ENCODE measurements around the gene ARID5B.

The ARID5B gene

GRCh38 chr10:61929555-61929954 is 28.1 kb downstream of the ARID5B start:
- no peak for ATAC-seq (ENCODE audit: low read depth)
- H3K27ac Mint-ChIP-seq = peak overlapping the region; percentile 60

DNA sequence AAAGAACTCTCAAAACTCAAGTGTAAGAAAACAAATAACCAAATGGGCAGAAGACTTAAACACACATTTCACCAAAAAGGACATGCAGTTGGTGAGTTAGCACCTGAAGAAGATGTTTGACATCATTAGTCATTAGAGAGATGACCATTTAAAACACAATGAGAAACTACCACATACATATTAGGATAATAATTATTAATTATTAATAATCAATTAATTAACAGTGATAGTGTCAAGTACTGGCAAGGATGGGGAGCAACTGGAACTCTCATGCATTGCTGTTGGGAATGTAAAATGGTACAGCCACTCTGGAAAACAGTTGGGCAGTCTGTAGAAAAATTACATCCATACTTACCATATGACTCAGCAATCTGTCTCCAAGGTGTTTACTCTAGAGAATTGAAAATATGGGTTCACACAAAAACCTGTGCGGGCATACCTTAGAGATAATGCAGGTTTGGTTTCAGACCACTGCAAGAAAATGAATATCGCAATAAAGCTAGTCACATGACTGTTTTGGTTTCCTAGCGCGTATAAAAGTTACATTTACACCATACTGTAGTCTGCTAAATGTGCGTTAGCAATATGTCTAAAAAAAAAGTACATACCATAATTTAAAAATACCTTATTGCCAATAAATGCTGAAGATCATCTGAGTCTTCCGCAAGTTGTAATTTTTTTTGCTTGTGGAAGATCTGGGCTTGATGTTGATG is 30.3 kb downstream of the ARID5B start:
- DNase-seq (ENCODE audit: low spot score in 2 of 2) = no peak
- Mint-ChIP-seq H3K27ac (peak overlapping the region; percentile 92), H3K4me3 (no peak overlapping the region), H3K4me1 (peaks cover 31% of the 10 kb centered on the region), H3K27me3 (no peaks in the 10 kb centered on the region), H3K9me3 (peaks cover 3% of the 10 kb centered on the region), H3K36me3 (peaks cover 41% of the 10 kb centered on the region)
- no peak for ATAC-seq (ENCODE audit: low read depth)

More at GRCh38 chr10:61929555-61929954, 28.1 kb downstream of the ARID5B start:
- no peak for DNase-seq (ENCODE audit: low spot score in 2 of 2)
- Mint-ChIP-seq H3K4me3 (no peak overlapping the region), H3K4me1 (peaks cover 34% of the 10 kb centered on the region), H3K9me3 (peaks cover 5% of the 10 kb centered on the region), H3K27me3 (no peaks in the 10 kb centered on the region), H3K36me3 (peaks cover 42% of the 10 kb centered on the region)

GRCh38 chr10:61933859-61934555 is 32.5 kb downstream of the ARID5B start:
- H3K27me3 Mint-ChIP-seq = no peaks in the 10 kb centered on the region
- H3K4me1 Mint-ChIP-seq = peaks cover 45% of the 10 kb centered on the region
- DNase-seq (ENCODE audit: low spot score in 2 of 2) (no peak), ATAC-seq (ENCODE audit: low read depth) (no peak)
- peaks cover 39% of the 10 kb centered on the region for H3K36me3 Mint-ChIP-seq
- no peak overlapping the region for H3K4me3 Mint-ChIP-seq
- H3K9me3 Mint-ChIP-seq = peaks cover 3% of the 10 kb centered on the region
- peak overlapping the region; percentile 92 for H3K27ac Mint-ChIP-seq

DNA sequence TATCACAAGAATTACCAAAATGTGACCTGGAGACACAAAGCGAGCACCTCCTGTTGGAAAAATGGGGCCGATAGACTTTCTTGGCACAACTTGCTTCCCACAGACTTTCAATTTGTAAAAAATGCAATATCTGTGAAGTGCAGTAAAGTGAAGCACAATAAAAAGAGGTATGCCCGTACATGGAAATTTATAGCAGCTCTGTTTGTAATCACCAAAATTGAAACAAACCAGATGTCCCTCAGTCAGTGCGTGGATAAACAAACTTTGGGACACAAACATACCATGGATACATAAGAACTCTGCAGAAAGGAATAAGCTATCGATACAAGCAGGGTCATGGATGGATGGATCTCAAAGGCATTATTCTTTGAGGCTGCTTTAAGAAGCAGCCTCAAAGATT is 33.6 kb downstream of the ARID5B start:
- H3K27me3 Mint-ChIP-seq = no peaks in the 10 kb centered on the region
- ATAC-seq (ENCODE audit: low read depth) (no peak), DNase-seq (ENCODE audit: low spot score in 2 of 2) (no peak)
- H3K4me3 Mint-ChIP-seq = no peak overlapping the region
- H3K9me3 Mint-ChIP-seq = peaks cover 2% of the 10 kb centered on the region
- peaks cover 43% of the 10 kb centered on the region for H3K4me1 Mint-ChIP-seq
- H3K27ac Mint-ChIP-seq = peak overlapping the region; percentile 76
- peaks cover 29% of the 10 kb centered on the region for H3K36me3 Mint-ChIP-seq

DNA sequence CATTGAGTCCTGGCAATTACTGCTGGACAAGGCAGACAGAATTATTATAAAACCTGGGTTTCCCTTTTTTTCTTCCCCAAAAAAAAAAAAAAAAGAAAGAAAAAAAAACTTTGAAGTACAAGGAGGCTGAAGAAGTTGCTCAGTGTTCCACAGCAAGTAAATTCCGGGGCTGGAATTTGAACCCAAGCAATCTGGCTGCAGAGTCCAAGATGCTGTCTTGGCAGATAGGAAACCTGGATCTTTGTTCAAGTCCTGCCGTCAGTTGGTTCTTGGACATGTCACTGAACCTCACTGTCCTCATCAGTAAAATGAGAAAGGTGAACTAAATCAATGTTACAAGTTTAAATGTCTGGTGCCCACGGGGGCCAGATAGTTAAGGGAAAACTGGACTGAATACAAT is 35.3 kb downstream of the ARID5B start:
- H3K36me3 Mint-ChIP-seq = peaks cover 32% of the 10 kb centered on the region
- no peak for DNase-seq (ENCODE audit: low spot score in 2 of 2)
- H3K4me1 Mint-ChIP-seq = peaks cover 50% of the 10 kb centered on the region
- no peaks in the 10 kb centered on the region for H3K27me3 Mint-ChIP-seq
- no peak overlapping the region for H3K4me3 Mint-ChIP-seq
- H3K27ac Mint-ChIP-seq = peak overlapping the region; percentile 93
- H3K9me3 Mint-ChIP-seq = peaks cover 4% of the 10 kb centered on the region
- ATAC-seq (ENCODE audit: low read depth) = no peak

DNA sequence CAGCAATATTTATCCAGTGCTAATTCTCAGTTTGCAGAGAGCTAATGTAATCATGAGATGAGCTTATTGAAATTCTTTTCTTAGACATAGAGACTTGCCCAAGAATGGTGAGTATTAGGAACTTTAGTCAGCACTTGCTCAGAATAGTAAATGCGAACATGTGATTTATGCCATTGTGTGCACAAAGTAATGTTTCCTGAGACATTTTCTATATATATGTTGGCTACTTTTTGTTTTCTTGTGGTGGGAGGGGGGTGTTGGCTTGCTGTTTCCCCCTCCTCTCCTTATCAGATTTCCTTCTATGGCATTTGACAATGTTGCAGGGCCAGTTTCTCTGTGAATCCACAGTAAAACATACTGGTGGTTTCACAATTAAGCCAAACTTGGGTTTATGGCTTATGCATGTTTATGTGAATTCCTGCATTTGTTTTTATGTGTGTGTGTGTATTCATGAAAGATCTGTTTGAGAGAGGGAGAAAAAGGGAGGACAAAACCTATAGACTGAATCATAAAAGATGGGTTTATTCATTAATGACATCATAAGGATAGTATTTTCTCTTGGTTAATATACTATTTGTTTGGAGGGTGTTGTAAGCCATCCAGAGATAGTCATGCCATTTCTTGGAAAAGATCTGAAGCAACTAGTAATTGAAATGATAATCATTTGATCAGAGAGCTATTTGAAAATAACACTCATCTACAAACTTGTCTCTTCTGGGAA is 36.3 kb downstream of the ARID5B start:
- H3K27me3 Mint-ChIP-seq = no peaks in the 10 kb centered on the region
- H3K27ac Mint-ChIP-seq = peak overlapping the region; percentile 93
- ATAC-seq (ENCODE audit: low read depth) (no peak), DNase-seq (ENCODE audit: low spot score in 2 of 2) (no peak)
- peak overlapping the region; percentile 60 for H3K4me3 Mint-ChIP-seq
- peaks cover 30% of the 10 kb centered on the region for H3K36me3 Mint-ChIP-seq
- H3K4me1 Mint-ChIP-seq = peaks cover 51% of the 10 kb centered on the region
- peaks cover 4% of the 10 kb centered on the region for H3K9me3 Mint-ChIP-seq

GRCh38 chr10:61939902-61940301 is 38.4 kb downstream of the ARID5B start:
- peaks cover 2% of the 10 kb centered on the region for H3K9me3 Mint-ChIP-seq

DNA sequence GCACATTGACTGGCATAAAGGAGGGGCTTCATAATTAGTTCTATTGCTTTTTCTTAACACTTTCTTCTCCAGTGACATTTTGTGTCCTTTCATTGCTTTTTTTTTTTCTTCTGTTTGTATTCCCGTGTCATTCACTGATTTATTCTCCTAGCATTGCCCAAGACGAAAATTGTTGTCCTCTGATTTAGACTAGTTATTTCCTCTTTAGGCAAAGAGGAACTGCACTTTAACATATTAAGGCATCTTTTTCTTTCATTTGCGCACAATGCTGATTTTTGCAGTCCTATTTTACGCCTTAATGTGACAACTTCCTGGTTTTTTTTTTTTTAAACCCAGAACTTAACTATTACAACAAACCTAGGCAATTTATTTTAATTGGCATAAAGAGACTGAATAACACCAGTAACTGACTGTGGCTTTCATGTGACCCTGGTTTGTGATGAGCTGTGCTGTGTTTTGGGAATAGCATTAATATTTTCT is 39.7 kb downstream of the ARID5B start:
- Mint-ChIP-seq H3K4me1 (peaks cover 42% of the 10 kb centered on the region), H3K9me3 (peaks cover 2% of the 10 kb centered on the region), H3K36me3 (peaks cover 20% of the 10 kb centered on the region), H3K4me3 (peak overlapping the region; percentile 66), H3K27ac (peak overlapping the region; percentile 93), H3K27me3 (no peaks in the 10 kb centered on the region)
- DNase-seq (ENCODE audit: low spot score in 2 of 2) (peak; percentile 16 to 54), ATAC-seq (ENCODE audit: low read depth) (peak; percentile 81)

More at GRCh38 chr10:61939902-61940301, 38.4 kb downstream of the ARID5B start:
- ATAC-seq (ENCODE audit: low read depth) (no peak), DNase-seq (ENCODE audit: low spot score in 2 of 2) (no peak)
- H3K27ac Mint-ChIP-seq = peak overlapping the region; percentile 93
- H3K4me3 Mint-ChIP-seq = peak overlapping the region; percentile 25
- no peaks in the 10 kb centered on the region for H3K27me3 Mint-ChIP-seq
- H3K36me3 Mint-ChIP-seq = peaks cover 25% of the 10 kb centered on the region
- H3K4me1 Mint-ChIP-seq = peaks cover 44% of the 10 kb centered on the region

- DNase-seq (ENCODE audit: low spot score in 2 of 2) (no peak), ATAC-seq (ENCODE audit: low read depth) (no peak)
- Mint-ChIP-seq H3K27me3 (no peaks in the 10 kb centered on the region), H3K4me1 (peaks cover 34% of the 10 kb centered on the region), H3K9me3 (peaks cover 2% of the 10 kb centered on the region), H3K36me3 (peaks cover 23% of the 10 kb centered on the region), H3K4me3 (peak overlapping the region; percentile 74), H3K27ac (peak overlapping the region; percentile 93)
Observed at GRCh38 chr10:61942604-61943461, 41.3 kb downstream of the ARID5B start.

DNA sequence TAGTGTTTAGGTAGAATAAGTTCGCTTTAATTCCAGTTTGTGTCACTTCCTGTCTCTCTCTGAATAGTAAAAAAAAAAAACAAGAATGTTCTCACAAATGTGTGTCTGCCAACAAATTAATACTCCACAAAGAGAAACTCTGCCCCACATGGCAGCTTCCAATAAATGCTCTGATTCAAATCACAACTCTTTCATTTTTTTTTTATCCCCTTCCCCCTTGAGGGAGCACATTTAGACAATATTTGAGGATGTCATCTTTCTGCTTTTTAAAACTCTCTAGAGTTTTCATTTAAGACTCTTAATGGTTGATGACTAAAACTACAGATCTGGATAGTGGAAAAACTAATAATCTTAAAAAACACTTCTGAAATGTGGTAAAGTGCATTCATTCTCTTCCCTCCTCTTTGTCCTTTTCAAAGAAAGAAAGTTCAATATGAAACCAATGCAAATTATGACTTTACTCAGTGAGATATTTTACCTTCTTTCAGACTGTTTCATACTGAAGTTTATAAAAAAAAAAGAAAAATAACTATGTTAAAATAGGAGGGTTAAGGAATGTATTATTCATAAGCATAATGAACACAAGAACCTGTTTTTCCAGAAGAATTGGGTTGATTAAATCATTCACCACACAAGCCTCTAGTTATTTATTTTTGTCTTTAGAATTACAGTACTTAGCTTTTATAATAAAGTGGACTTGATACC is 42.3 kb downstream of the ARID5B start:
- H3K9me3 Mint-ChIP-seq = peaks cover 2% of the 10 kb centered on the region
- peak overlapping the region; percentile 93 for H3K27ac Mint-ChIP-seq
- peaks cover 30% of the 10 kb centered on the region for H3K36me3 Mint-ChIP-seq
- H3K4me3 Mint-ChIP-seq = peak overlapping the region; percentile 74
- H3K27me3 Mint-ChIP-seq = no peaks in the 10 kb centered on the region
- H3K4me1 Mint-ChIP-seq = peaks cover 27% of the 10 kb centered on the region
- peak in 1 of 2 donors; percentile 22 for DNase-seq (ENCODE audit: low spot score in 2 of 2)
- ATAC-seq (ENCODE audit: low read depth) = peak; percentile 55

GRCh38 chr10:61944410-61945147 is 43.1 kb downstream of the ARID5B start:
- no peak for ATAC-seq (ENCODE audit: low read depth)
- no peaks in the 10 kb centered on the region for H3K27me3 Mint-ChIP-seq
- peaks cover 32% of the 10 kb centered on the region for H3K36me3 Mint-ChIP-seq

GRCh38 chr10:61949687-61950086 is 48.2 kb downstream of the ARID5B start:
- DNase-seq (ENCODE audit: low spot score in 2 of 2) (no peak), ATAC-seq (ENCODE audit: low read depth) (no peak)
- Mint-ChIP-seq H3K4me3 (no peak overlapping the region), H3K4me1 (peaks cover 16% of the 10 kb centered on the region), H3K36me3 (peaks cover 30% of the 10 kb centered on the region), H3K27me3 (no peaks in the 10 kb centered on the region), H3K9me3 (no peaks in the 10 kb centered on the region), H3K27ac (no peak overlapping the region)

More at GRCh38 chr10:61944410-61945147, 43.1 kb downstream of the ARID5B start:
- H3K4me1 Mint-ChIP-seq = peaks cover 21% of the 10 kb centered on the region
- peak overlapping the region; percentile 81 for H3K27ac Mint-ChIP-seq
- no peak for DNase-seq (ENCODE audit: low spot score in 2 of 2)
- H3K4me3 Mint-ChIP-seq = no peak overlapping the region
- peaks cover 2% of the 10 kb centered on the region for H3K9me3 Mint-ChIP-seq

Data from memory B cell (primary cell).